Activated naive CD4-positive, alpha-beta T cell treated with anti-CD3 and anti-CD28 coated beads for 36 hours (primary cell): ENCODE measurements around the gene NSG2. TPM values are rescaled to one million over a fixed set of nuclear protein-coding genes. Genes with fewer than 3 reads are reported as not detected.

Source experiments
- CTCF ChIA-PET: fragments of 350-600 bp; sonication (Branson Sonifier 250); formaldehyde crosslinking; loops from one replicate; lab custom pipeline; 2021; ENCODE audit warnings: antibody characterized with exemption; lab: Charles Lee
- DNase-seq: peaks from one replicate; pipeline ENCODE4 v3.0.0-alpha.2; 2020
- H3K27ac Mint-ChIP-seq: one replicate; pipeline ENCODE4 v1.8.0; 2021; ENCODE audit warnings: mild to moderate bottlenecking, mixed read lengths
- H3K27me3 Mint-ChIP-seq: one replicate; pipeline ENCODE4 v1.8.0; 2021; ENCODE audit warnings: low read depth, mixed read lengths
- H3K36me3 Mint-ChIP-seq: one replicate; pipeline ENCODE4 v1.8.0; 2021; ENCODE audit warnings: low read depth, mixed read lengths
- H3K4me1 Mint-ChIP-seq: one replicate; pipeline ENCODE4 v1.8.0; 2021; ENCODE audit warnings: low read depth, mixed read lengths
- H3K4me3 Mint-ChIP-seq: one replicate; pipeline ENCODE4 v1.8.0; 2021; ENCODE audit warnings: mild to moderate bottlenecking, moderate library complexity, mixed read lengths
- H3K9me3 Mint-ChIP-seq: one replicate; pipeline ENCODE4 v1.8.0; 2021; ENCODE audit warnings: mixed read lengths
- intact Hi-C: fragments of 100-400 bp; cut with micrococcal nuclease; formaldehyde crosslinking; loops from one replicate; pipeline ENCODE4 v1.15.1; 2023
- total RNA-seq, 2 experiments: library from RNA; stranded (reverse); gene quantifications; one replicate each; pipeline ENCODE4 v1.2.3, GENCODE V29; 2021

Gene NSG2
- total RNA-seq, 2 experiments from 2014 or later = not detected

DNA sequence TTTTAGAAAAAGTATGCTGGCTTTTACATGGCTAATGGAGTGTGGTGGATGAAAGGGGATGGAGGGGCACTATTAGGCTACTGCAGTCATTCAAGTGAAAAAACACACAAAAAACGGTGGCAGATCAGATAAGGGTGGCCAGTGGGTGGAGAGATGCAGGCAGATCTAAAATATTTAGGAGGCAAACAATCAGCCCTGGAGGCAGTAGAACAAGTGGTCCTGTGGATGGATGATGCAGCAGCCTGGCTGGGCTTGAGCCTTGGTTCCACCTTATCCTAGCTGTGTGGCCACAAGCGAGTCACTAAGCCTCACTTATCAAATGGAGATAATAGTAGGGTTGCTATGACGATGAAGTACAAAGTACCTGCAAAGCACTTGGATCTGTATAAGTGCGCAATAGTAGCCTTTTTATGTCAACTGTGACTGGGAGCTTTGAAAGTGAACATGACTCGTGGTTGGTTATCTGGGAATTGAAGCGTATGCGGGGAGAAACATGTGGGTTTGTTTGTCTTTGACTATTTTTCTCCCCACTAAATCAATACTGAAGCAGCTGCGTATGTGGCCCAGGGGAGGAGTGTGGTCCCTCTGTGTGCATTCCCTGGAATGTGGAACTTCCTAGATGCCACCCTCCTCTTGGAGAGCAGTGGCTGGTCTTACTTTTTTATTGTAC lies 20.2 kb downstream of the NSG2 start:
- H3K36me3 Mint-ChIP-seq = no peaks in the 10 kb centered on the region
- no peak overlapping the region for H3K4me3 Mint-ChIP-seq
- intact Hi-C loops = no loop called here
- H3K9me3 Mint-ChIP-seq = peaks cover 1% of the 10 kb centered on the region
- peaks cover 24% of the 10 kb centered on the region for H3K27me3 Mint-ChIP-seq
- CTCF ChIA-PET = no interaction called here
- no peak for DNase-seq
- peak overlapping the region; percentile 33 for H3K27ac Mint-ChIP-seq
- no peaks in the 10 kb centered on the region for H3K4me1 Mint-ChIP-seq

DNA sequence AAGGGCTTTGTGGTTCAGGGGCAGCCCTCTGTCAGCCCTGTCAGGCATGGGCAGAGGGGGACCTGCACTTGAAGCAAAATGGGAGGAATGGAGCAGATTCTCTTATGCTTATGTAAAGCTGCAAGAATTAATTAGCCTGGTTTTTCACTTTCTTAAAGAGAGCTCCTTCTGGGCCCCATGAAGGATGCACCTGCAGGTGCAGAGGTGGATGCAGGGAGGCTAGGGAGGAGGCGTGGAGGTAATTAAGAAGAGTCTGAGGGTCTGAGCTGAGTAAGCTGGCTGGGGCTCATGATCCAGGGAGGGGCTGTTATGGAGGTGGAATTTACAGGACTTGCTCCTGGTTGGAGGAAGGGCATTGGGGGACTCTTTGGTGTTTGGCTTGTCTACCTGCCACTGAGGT lies 22.0 kb downstream of the NSG2 start:
- DNase-seq = no peak
- Mint-ChIP-seq H3K4me3 (no peak overlapping the region), H3K36me3 (no peaks in the 10 kb centered on the region), H3K9me3 (no peaks in the 10 kb centered on the region), H3K27me3 (peaks cover 22% of the 10 kb centered on the region), H3K27ac (no peak overlapping the region), H3K4me1 (no peaks in the 10 kb centered on the region)
- intact Hi-C loops = no loop called here
- CTCF ChIA-PET = no interaction called here

DNA sequence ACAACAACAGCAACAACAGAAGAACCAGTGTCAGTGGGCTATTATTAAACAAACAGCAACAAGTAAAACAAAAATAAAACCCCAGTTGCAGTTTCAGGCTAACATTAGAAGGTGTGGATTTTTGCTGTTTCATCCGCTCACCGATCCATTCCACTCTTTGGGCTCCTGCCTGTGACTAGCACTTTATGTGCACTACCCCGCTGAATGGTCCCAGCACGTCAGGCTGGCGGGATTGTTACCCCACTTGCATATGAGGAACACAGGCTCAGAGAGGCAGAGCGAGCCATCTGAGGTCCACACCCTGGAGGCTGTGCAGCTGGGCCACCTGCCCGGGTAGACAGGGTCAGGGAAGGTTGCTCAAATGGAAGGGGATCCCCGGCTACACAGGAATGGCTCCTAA lies 26.0 kb downstream of the NSG2 start:
- CTCF ChIA-PET = no interaction called here
- no peak for DNase-seq
- no peak overlapping the region for H3K4me3 Mint-ChIP-seq
- intact Hi-C loops = no loop called here
- H3K9me3 Mint-ChIP-seq = no peaks in the 10 kb centered on the region
- H3K27ac Mint-ChIP-seq = no peak overlapping the region
- H3K36me3 Mint-ChIP-seq = no peaks in the 10 kb centered on the region
- H3K4me1 Mint-ChIP-seq = no peaks in the 10 kb centered on the region
- H3K27me3 Mint-ChIP-seq = peaks cover 6% of the 10 kb centered on the region

DNA sequence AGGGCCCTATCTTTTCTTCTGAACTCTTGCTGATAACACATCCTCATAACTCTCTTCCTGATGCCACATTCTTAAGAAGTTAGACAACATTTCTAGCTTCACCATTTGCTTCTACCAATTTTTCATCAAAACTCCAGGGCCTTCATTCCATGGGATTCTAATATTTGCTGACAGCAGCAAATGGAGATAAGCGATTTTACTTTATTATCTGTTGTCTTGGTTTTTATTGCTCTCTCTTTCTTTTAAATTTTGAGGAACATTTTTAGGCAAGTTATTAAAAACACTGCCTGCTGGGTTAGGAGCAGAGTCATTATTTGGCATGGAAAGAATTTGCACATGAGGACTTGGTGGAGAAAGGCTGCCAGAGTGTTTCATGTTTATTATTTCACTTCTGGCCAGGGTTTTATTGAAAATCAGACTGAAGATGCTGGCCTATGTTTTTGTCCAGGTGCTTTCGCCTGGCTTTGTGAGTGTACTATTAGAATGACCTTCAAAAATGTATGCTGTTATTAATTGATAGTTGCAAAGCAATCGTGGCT lies 27.7 kb downstream of the NSG2 start:
- CTCF ChIA-PET = interaction anchor here (0.6 kb wide), 1 partner anchor 65 kb away, joined by 4 read pairs; no protein-coding TSS in a partner anchor
- no peaks in the 10 kb centered on the region for H3K27me3 Mint-ChIP-seq
- H3K4me1 Mint-ChIP-seq = no peaks in the 10 kb centered on the region

DNA sequence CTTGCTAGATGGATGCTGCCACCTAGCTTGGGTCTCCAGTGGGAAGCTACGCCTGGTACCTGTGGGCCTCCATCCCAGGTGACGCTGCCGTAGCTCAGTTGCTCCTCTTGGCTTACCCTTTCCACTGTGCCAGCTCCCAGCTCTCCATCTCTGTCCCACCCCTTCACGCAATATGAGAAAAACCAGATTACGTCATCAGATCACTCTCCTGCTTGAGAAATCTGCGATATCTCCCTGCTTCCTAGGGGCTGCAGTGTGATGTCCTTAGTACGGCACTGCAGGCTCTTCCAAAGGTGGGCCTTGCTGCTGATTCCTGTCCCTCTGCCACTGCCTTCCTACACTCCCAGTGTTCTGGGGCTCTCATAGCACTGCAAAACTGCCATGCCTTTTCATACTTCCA lies 28.9 kb downstream of the NSG2 start:
- CTCF ChIA-PET = no interaction called here
- Mint-ChIP-seq H3K4me3 (no peak overlapping the region), H3K4me1 (no peaks in the 10 kb centered on the region), H3K36me3 (no peaks in the 10 kb centered on the region), H3K27me3 (no peaks in the 10 kb centered on the region), H3K27ac (no peak overlapping the region), H3K9me3 (no peaks in the 10 kb centered on the region)
- DNase-seq = no peak
- intact Hi-C loops = no loop called here

More for the DNA sequence above, 27.7 kb downstream of the NSG2 start:
- no peaks in the 10 kb centered on the region for H3K9me3 Mint-ChIP-seq
- H3K4me3 Mint-ChIP-seq = no peak overlapping the region
- no peak for DNase-seq
- H3K27ac Mint-ChIP-seq = no peak overlapping the region
- H3K36me3 Mint-ChIP-seq = no peaks in the 10 kb centered on the region
- intact Hi-C loops = no loop called here

DNA sequence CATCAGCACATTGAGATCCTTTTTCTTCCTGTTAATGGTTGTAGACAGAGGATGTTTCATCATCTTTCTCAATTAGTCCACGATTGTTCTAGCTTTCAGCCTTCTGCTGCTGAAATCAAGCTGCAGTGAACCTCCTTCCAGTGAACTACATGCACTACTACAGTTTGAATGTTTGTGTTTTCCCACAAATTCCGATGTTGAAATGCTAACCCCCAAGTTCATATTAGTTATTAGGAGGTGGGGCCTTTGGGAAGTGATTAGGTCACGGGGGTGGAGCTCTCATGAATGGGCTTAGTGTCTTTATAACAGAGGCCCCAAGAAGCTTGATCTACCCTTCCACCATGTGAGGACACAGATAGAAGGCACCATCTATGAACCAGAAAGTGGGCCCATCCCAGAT lies 32.9 kb downstream of the NSG2 start:
- H3K4me3 Mint-ChIP-seq = no peak overlapping the region
- intact Hi-C loops = no loop called here
- no peaks in the 10 kb centered on the region for H3K27me3 Mint-ChIP-seq
- H3K36me3 Mint-ChIP-seq = no peaks in the 10 kb centered on the region
- DNase-seq = no peak
- CTCF ChIA-PET = interaction anchor here (0.6 kb wide), 1 partner anchor 531 kb away, joined by 3 read pairs; no protein-coding TSS in a partner anchor
- H3K9me3 Mint-ChIP-seq = no peaks in the 10 kb centered on the region
- H3K27ac Mint-ChIP-seq = no peak overlapping the region
- H3K4me1 Mint-ChIP-seq = no peaks in the 10 kb centered on the region

DNA sequence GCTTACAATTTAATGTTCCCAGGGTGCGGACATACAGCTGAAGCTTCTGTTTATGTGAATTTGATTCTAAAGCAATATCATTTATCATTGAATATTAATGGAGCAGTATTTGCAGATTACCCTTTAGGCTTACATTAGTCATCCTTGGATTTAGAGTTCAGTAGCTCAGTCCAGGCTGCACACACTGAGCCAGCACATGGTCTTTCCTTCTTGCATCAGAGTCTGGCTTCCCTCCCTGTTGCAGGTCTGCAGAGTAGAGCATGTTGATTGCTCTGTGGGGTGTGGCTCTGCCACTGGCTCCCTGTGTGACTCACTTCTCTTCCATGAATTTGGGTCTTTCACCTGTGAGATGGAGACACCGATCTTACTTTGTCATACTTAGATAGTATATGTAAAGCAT lies 36.8 kb downstream of the NSG2 start:
- H3K27ac Mint-ChIP-seq = no peak overlapping the region
- intact Hi-C loops = no loop called here
- H3K36me3 Mint-ChIP-seq = no peaks in the 10 kb centered on the region
- H3K9me3 Mint-ChIP-seq = no peaks in the 10 kb centered on the region
- no peaks in the 10 kb centered on the region for H3K4me1 Mint-ChIP-seq
- no peaks in the 10 kb centered on the region for H3K27me3 Mint-ChIP-seq
- no peak overlapping the region for H3K4me3 Mint-ChIP-seq
- DNase-seq = no peak
- CTCF ChIA-PET = no interaction called here

DNA sequence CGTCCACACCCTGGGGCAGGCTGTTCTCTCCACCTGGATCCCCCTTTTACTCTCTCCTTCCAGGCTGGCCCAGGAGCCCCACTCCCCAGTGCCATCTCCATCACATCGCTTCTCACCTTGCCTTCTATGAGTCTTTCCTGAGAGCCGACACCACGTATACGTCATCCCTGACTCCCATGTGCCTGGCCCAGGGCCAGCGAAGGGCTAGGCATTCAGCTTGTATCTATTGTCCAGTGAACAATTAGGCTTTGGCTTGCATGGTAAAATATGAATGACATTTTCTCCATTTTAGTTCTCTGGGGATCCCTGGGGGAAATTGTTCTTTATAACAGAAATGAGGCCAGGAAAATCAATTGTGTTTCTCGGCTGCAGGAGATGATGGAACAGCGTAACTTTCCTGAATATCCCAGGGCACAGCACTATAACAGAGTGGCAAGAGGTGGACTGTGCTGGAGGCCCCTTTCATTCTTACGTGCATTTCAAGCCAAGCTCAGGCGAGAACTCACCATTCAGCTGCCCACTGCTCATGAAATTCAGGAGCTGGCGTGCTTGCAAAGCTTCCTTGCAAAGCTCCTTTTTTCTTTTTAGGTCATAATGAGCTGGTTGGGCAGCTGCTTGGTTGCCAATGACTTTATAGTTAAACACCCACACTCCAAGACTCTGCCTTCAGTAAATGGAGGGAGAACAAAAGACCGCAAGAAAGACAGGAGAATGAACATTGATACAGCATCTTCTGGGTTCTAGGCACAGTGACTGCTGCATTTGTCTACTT lies 37.7 kb downstream of the NSG2 start:
- CTCF ChIA-PET = no interaction called here
- DNase-seq = no peak
- Mint-ChIP-seq H3K4me3 (no peak overlapping the region), H3K27me3 (no peaks in the 10 kb centered on the region), H3K9me3 (no peaks in the 10 kb centered on the region), H3K4me1 (no peaks in the 10 kb centered on the region), H3K27ac (no peak overlapping the region), H3K36me3 (no peaks in the 10 kb centered on the region)
- intact Hi-C loops = no loop called here

DNA sequence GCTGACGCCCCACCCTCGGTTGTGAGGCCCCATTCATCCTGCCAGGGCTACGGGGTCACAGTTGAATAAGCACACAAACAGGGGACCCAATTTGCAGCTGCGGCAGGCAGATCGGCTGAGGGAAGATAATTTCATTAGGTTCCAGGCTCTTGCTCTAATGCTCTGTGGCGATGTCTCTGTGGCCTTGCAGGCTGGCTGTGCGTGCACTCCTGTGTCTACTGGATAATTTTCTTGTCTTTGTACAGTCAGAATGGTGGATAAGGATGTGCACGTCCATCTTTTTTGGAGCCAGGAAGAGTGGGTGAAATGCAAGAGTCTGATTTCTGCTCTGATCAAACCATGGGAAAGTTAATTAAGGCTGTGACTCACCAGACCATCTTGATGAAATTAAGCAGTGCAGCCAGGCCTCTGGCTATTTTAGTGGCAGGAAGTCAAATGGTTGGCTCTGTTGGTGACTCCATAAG lies 39.2 kb downstream of the NSG2 start:
- no peaks in the 10 kb centered on the region for H3K36me3 Mint-ChIP-seq
- no peak overlapping the region for H3K4me3 Mint-ChIP-seq
- CTCF ChIA-PET = no interaction called here
- H3K4me1 Mint-ChIP-seq = no peaks in the 10 kb centered on the region
- no peak overlapping the region for H3K27ac Mint-ChIP-seq
- intact Hi-C loops = no loop called here
- H3K27me3 Mint-ChIP-seq = no peaks in the 10 kb centered on the region
- H3K9me3 Mint-ChIP-seq = no peaks in the 10 kb centered on the region
- DNase-seq = no peak

DNA sequence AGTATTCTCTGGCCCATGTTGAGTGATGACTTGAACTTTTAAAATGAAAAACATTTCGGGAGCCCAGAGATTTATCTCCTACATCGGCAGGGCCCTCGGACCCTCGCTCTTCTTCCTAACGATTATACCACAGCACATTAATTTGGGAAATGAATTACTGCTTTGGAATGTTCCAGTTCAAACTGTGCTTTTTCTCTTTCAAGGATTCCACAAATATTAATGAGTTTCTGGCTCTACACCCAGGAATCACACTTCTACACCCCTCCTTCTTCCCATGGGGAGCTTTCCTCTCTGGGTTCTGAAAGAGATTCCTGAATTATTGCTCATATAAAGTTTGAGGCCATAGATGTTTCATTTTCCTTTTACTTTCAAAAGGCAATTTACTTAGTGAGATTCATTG lies 41.2 kb downstream of the NSG2 start:
- CTCF ChIA-PET = no interaction called here
- DNase-seq = no peak
- intact Hi-C loops = no loop called here
- no peaks in the 10 kb centered on the region for H3K36me3 Mint-ChIP-seq
- H3K27ac Mint-ChIP-seq = no peak overlapping the region
- no peaks in the 10 kb centered on the region for H3K9me3 Mint-ChIP-seq
- H3K4me1 Mint-ChIP-seq = no peaks in the 10 kb centered on the region
- peaks cover 2% of the 10 kb centered on the region for H3K27me3 Mint-ChIP-seq
- H3K4me3 Mint-ChIP-seq = no peak overlapping the region

DNA sequence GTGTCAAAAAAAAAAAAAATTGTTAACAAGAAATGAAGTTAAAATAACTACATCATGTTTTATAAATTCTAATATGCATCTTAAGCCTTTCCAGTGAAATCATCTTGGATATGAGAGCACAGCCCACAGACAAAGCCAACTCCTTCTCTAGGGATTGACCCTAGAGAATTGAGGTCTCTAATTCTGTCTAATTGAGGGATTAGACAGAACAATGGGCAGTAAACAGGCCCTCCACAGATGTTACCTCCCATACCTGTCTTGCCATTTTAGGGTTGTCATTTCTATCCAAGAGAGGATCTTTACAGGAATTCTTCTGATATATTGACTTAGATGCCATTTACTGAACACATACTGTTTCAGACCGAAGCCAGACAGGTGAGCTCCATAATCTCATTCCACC lies 42.3 kb downstream of the NSG2 start:
- CTCF ChIA-PET = no interaction called here
- DNase-seq = no peak
- H3K9me3 Mint-ChIP-seq = no peaks in the 10 kb centered on the region
- H3K36me3 Mint-ChIP-seq = no peaks in the 10 kb centered on the region
- intact Hi-C loops = no loop called here
- H3K4me1 Mint-ChIP-seq = no peaks in the 10 kb centered on the region
- H3K4me3 Mint-ChIP-seq = no peak overlapping the region
- H3K27ac Mint-ChIP-seq = no peak overlapping the region
- H3K27me3 Mint-ChIP-seq = peaks cover 6% of the 10 kb centered on the region

DNA sequence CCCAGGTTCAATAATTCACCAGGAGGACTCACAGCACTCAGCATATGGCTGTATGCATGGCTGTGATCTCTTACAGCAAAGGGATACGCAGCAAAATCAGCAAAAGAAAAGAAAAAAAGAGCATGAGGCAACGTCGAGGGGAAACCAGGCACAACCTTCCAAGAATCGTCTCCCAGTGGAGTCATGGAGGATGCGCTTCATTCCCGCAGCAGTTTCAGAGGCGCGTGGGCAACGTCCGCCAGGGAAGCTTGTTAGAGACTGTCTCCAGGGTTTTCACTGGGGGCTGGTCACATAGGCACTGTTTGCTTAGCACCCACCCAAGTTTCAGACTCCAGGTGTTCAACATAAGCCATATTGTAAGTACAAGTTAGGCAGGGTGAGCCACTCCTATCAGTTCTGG lies 44.6 kb downstream of the NSG2 start:
- CTCF ChIA-PET = no interaction called here
- Mint-ChIP-seq H3K36me3 (no peaks in the 10 kb centered on the region), H3K27me3 (peaks cover 8% of the 10 kb centered on the region), H3K4me1 (no peaks in the 10 kb centered on the region), H3K9me3 (no peaks in the 10 kb centered on the region), H3K27ac (no peak overlapping the region), H3K4me3 (no peak overlapping the region)
- no peak for DNase-seq
- intact Hi-C loops = no loop called here

DNA sequence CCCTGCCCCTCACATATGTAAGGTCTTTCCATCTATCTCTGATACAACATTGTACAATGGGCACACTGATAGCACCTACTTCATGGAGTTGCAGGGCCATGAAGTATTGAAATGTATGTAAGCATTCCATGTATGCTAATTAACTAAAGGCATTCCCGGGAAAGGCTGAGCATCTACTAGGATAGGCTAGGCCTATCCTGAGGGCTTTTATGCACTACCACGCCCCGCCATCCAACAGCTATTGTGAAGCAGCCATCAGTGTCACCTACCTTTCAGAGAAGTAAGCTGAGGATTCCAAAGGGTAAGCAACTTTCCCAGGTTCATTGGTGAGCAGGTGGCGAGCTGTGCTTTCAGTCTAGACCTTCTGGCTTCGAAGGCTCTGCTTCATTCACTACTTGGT lies 47.6 kb downstream of the NSG2 start:
- CTCF ChIA-PET = no interaction called here
- intact Hi-C loops = no loop called here
- Mint-ChIP-seq H3K4me1 (no peaks in the 10 kb centered on the region), H3K27me3 (peaks cover 8% of the 10 kb centered on the region), H3K9me3 (no peaks in the 10 kb centered on the region), H3K27ac (no peak overlapping the region), H3K36me3 (no peaks in the 10 kb centered on the region), H3K4me3 (no peak overlapping the region)
- DNase-seq = no peak
